ENCODE data around the gene PLCB3.

Gene PLCB3

DNA sequence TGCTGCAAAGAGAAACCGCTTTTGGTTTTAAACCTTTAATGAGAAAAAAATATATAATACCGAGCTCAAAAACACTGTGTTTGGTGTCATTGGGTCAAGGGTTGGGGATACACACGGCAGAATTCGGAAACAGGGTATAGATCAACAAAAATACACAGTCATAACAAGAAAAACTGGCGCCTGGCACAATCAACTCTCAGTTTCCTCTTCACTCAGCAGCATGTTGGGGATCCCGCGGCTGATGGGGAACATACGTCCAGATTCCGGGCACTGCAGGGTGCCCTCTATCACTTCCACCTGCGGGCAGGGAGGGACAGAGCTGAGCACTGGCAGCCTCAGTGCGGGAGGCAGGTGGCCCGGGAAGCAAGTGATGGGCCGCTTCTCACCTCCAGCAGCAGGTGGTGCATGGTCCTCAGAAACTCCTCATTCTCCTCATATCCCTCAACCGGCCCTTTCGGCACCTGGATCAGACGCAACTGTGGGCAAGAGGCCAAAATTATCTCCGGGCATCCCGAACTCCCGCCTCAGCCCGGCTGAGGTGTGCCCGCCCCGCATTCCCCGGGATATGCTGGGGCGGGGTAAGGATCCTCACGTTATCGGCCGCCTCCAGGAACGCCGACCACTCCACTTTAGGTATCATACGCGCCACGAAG is 65.5 kb downstream of the PLCB3 start:
- DNase-seq: peak; percentile 74
- TF ChIP-seq EZH2 (optimal IDR thresholded peaks at IDR 0.05; ENCODE audit: low read depth, low read length): no peak
- TF ChIP-seq, protein P1, sequence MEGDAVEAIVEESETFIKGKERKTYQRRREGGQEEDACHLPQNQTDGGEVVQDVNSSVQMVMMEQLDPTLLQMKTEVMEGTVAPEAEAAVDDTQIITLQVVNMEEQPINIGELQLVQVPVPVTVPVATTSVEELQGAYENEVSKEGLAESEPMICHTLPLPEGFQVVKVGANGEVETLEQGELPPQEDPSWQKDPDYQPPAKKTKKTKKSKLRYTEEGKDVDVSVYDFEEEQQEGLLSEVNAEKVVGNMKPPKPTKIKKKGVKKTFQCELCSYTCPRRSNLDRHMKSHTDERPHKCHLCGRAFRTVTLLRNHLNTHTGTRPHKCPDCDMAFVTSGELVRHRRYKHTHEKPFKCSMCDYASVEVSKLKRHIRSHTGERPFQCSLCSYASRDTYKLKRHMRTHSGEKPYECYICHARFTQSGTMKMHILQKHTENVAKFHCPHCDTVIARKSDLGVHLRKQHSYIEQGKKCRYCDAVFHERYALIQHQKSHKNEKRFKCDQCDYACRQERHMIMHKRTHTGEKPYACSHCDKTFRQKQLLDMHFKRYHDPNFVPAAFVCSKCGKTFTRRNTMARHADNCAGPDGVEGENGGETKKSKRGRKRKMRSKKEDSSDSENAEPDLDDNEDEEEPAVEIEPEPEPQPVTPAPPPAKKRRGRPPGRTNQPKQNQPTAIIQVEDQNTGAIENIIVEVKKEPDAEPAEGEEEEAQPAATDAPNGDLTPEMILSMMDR (IDR thresholded peaks at IDR 0.05; ENCODE audit: low read length): peak; percentile 41
- no peak for TF ChIP-seq EZH2phosphoT487 (IDR thresholded peaks at IDR 0.05; ENCODE audit: low read length)
- H3K79me2 ChIP-seq (ENCODE audit: low read length): peaks cover 56% of the 10 kb centered on the region

DNA sequence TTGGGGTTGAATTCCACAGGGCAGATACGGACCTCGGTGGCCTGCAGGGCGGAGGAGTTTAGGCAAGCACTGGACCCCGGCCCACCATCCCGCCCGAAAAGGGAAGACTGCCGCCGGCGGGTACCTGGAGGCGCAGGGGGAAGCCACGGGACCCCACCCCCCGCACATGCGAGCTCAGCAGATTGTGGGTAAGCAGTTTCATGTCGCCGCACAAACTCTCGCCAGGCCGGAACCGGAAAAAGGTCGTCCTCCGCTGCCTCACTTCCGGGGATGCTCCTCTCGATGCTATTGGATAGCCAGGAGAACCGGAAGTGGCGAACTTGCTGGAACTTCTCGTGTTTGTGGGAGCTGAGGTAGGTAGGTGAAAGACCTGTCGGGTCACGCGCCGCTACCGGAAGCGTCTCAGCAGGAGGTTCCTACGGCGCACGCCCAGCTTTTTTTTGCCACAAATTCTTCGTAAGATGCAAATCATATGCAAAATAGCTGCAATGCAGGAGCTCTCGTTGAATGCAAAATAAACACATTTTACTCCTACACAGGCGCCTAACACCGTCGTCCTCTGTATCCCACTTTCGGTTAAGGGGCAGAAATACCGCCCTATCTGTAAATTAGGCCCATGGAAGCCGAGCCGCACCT is 66.1 kb downstream of the PLCB3 start, which contains the start of gene TRMT112:
Gene TRMT112 (minus strand): TSS at position 235 of the 636 bp plus-strand sequence. CDS start 33 bp downstream, at position 202.
- TF ChIP-seq, protein P1 (IDR thresholded peaks at IDR 0.05; ENCODE audit: low read length): no peak
- TF ChIP-seq EZH2 (optimal IDR thresholded peaks at IDR 0.05; ENCODE audit: low read depth, low read length) (no peak), EZH2phosphoT487 (IDR thresholded peaks at IDR 0.05; ENCODE audit: low read length) (no peak)
- Histone ChIP-seq H4K20me1 (ENCODE audit: insufficient read depth, low read length) (no peaks in the 10 kb centered on the region), H3K27ac (ENCODE audit: low read length) (peak within 1 kb of the TSS; percentile 100), H3K36me3 (replicated peaks; ENCODE audit: insufficient read depth, low read length) (no peaks in the 10 kb centered on the region), H3K79me2 (ENCODE audit: low read length) (peaks cover 53% of the 10 kb centered on the region), H2AFZ (ENCODE audit: low read length) (peak within 1 kb of the TSS; percentile 63), H3K9ac (ENCODE audit: low read length) (peak within 1 kb of the TSS; percentile 92), H3K4me1 (ENCODE audit: low read length) (peaks cover 6% of the 10 kb centered on the region), H3K27me3 (replicated peaks; ENCODE audit: insufficient read depth, low read length) (no peaks in the 10 kb centered on the region), H3K9me2 (replicated peaks; ENCODE audit: insufficient read depth, low read length) (no peaks in the 10 kb centered on the region), H3K4me3 (ENCODE audit: low read length) (peak within 1 kb of the TSS; percentile 78), H3K9me3 (replicated peaks; ENCODE audit: insufficient read depth, low read length) (no peaks in the 10 kb centered on the region), H3F3A (ENCODE audit: insufficient read depth, low read length) (peaks cover 39% of the 10 kb centered on the region), H3K4me2 (ENCODE audit: low read depth, low read length) (peak within 1 kb of the TSS; percentile 93)
- peak; percentile 99 for DNase-seq

More for the DNA sequence above, 65.5 kb downstream of the PLCB3 start:
- Histone ChIP-seq H3K4me1 (ENCODE audit: low read length) (peaks cover 6% of the 10 kb centered on the region), H3K36me3 (replicated peaks; ENCODE audit: insufficient read depth, low read length) (no peaks in the 10 kb centered on the region), H2AFZ (ENCODE audit: low read length) (peak overlapping the region; percentile 2), H4K20me1 (ENCODE audit: insufficient read depth, low read length) (no peaks in the 10 kb centered on the region), H3K4me2 (ENCODE audit: low read depth, low read length) (peak overlapping the region; percentile 42), H3K9me3 (replicated peaks; ENCODE audit: insufficient read depth, low read length) (no peaks in the 10 kb centered on the region), H3K9ac (ENCODE audit: low read length) (peak overlapping the region; percentile 92), H3K9me2 (replicated peaks; ENCODE audit: insufficient read depth, low read length) (no peaks in the 10 kb centered on the region), H3K4me3 (ENCODE audit: low read length) (peak overlapping the region; percentile 78), H3K27ac (ENCODE audit: low read length) (peak overlapping the region; percentile 100), H3K27me3 (replicated peaks; ENCODE audit: insufficient read depth, low read length) (no peaks in the 10 kb centered on the region), H3F3A (ENCODE audit: insufficient read depth, low read length) (peaks cover 39% of the 10 kb centered on the region)

DNA sequence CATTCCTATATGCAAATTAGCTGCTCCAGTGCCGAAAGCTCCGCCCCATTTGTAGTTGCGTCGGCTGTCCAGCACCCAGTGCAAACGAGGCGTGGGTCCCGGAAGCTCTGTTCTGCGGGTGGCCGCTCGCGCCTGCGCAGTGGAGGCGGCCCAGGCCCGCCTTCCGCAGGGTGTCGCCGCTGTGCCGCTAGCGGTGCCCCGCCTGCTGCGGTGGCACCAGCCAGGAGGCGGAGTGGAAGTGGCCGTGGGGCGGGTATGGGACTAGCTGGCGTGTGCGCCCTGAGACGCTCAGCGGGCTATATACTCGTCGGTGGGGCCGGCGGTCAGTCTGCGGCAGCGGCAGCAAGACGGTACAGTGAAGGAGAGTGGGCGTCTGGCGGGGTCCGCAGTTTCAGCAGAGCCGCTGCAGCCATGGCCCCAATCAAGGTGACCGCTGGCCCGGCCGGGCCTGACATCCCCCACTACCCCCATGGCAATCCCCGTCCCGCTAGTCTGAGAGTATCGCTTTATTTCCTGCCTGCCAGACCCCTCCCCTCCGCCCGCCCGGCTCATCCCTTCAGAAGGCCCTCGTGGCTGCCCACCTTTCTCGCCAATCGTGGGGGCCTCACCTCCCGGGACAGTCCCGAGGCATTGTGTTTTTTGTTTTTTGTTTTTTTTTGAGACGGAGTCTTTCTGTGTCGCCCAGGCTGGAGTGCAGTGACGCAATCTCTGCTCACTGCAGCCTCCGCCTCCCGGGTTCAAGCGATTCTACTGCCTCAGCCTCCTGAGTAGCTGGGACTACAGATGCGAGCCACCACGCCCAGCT is 66.8 kb downstream of the PLCB3 start, which contains the start of gene PRDX5:
Gene PRDX5 (plus strand): TSS at position 161 of the 805 bp plus-strand sequence. CDS start 95 bp downstream, at position 256.
- Histone ChIP-seq H3K4me1 (ENCODE audit: low read length) (peaks cover 6% of the 10 kb centered on the region), H3K4me3 (ENCODE audit: low read length) (peak within 1 kb of the TSS; percentile 78), H3K9me3 (replicated peaks; ENCODE audit: insufficient read depth, low read length) (no peaks in the 10 kb centered on the region), H3K36me3 (replicated peaks; ENCODE audit: insufficient read depth, low read length) (no peaks in the 10 kb centered on the region), H3K27me3 (replicated peaks; ENCODE audit: insufficient read depth, low read length) (no peaks in the 10 kb centered on the region), H3K9ac (ENCODE audit: low read length) (peak within 1 kb of the TSS; percentile 92), H3K79me2 (ENCODE audit: low read length) (peaks cover 45% of the 10 kb centered on the region), H3K9me2 (replicated peaks; ENCODE audit: insufficient read depth, low read length) (no peaks in the 10 kb centered on the region), H3K27ac (ENCODE audit: low read length) (peak within 1 kb of the TSS; percentile 100), H3F3A (ENCODE audit: insufficient read depth, low read length) (peaks cover 39% of the 10 kb centered on the region), H4K20me1 (ENCODE audit: insufficient read depth, low read length) (no peaks in the 10 kb centered on the region), H2AFZ (ENCODE audit: low read length) (peak within 1 kb of the TSS; percentile 63), H3K4me2 (ENCODE audit: low read depth, low read length) (peak within 1 kb of the TSS; percentile 93)
- TF ChIP-seq EZH2 (optimal IDR thresholded peaks at IDR 0.05; ENCODE audit: low read depth, low read length) (no peak), EZH2phosphoT487 (IDR thresholded peaks at IDR 0.05; ENCODE audit: low read length) (no peak)
- TF ChIP-seq, protein P1 (IDR thresholded peaks at IDR 0.05; ENCODE audit: low read length): peak; percentile 25; the same call in 1 of the 2 replicates
- DNase-seq: peak; percentile 98

All from MM.1S (cell line).